NCI-H446 treated with DMSO at 0.1 percent for 48 hours (cell line): ENCODE results near the gene TRIM23.
A peak's percentile ranks its signal among the peaks of the same experiment; 100 is the strongest.

Source experiments
- DNase-seq: peaks from one replicate; lab custom pipeline; 2025; lab: John Stamatoyannopoulos, UW

The TRIM23 gene

DNA sequence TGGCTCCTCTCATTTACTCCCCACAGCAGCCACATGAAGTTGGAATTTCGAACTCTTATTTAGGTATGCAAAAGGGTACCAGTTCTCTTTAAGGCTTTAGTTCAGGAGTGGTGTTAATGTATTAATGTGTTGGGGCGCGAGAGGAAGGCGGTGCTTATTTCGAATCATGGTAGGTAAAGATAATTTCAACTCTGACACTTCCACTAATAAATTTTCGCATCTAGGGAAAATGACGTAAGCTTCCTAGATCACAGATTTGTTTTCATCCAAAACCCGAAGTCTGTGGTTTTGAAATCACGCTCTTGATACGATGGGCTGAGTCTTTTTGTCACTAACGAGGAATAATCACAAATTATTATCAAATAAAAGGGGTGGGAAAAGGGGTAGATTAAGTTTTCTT is 60.4 kb downstream of the TRIM23 start:
- no peak for DNase-seq

DNA sequence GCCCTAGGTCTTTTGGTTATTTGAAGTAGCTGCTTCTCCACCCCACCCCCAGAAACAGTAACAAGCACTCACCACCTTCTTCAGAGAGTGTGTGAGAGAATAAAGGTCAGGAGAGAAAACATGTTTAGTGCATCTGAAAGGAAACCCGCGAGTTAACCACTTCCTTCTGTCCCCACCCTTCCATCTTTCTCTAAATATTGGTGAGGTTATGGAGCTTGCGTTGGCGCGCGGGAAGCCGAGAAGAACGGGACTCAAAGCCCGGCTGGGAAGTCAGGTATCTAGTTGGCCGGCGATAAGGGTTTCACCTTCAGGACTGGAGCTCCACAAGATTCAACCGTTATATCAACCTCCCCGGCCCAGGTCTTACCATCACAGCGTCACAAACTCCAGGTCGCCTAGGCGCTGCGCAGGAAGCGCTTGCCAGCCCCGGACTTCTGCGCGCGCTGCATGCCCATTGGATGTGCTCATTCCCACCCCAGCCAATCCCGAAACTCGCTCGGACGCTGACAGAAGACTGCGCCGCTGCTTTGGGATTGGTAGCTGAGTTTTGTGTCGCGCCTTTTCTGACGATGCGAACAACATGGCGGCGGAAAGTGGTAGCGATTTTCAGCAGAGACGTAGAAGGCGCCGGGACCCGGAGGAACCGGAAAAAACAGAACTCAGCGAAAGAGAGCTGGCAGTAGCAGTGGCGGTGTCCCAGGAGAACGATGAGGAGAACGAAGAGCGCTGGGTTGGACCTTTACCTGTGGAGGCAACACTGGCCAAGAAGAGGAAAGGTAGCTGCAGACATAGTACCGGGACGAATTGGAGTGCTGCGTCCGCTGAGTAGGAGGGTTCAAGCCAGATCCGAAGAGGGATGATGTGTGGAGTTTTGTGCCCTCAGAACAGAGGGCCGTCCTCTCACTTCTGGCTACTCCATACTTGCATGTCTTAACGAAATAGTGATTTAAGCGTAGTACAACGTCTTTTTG is 61.1 kb downstream of the TRIM23 start, which contains the start of the genes CENPK and PPWD1:
TSS of gene CENPK (minus strand) at position 438 of the 971 bp plus-strand sequence. CDS start 8,261 bp downstream, outside the sequence.
TSS of gene PPWD1 (plus strand) at position 566 of the 971 bp plus-strand sequence. CDS start at position 581, 15 bp downstream.
- DNase-seq: peak; percentile 86

DNA sequence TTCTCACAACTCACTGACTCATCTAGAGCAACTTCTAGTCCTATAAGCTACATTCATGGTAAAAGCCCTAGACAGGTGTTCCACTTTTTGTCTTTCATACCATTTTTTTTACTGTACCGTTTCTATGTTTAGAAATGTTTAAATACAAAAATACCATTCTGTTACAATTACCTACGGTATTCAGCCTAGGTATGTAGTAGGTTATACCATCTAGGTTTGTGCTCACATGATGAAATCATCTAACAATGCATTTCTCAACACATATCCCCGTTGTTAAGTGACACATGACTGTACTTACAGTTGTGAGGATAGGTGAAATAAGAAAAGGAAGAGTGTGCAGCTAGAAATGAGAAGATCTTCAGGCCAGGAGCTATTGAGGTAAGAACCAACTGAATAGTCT is 67.4 kb downstream of the TRIM23 start:
- no peak for DNase-seq

DNA sequence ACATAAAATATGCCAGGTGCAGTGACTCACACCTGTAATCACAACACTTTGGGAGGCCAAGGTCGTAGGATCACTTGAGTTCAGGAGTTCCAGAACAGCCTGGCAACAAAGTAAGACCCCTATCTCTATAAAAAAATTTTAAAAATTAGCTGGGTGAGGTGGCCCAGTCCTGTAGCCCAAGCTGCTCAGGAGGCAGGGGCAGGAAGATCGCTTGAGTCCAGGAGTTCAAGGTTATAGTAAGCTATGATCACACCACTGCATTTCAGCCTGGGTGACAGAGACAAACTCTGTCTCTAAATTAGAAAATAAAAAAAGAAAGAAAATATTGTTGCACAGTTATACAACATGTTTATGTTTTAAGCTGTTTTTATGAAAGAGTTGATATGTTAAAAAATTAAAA is 68.0 kb downstream of the TRIM23 start:
- DNase-seq: no peak

DNA sequence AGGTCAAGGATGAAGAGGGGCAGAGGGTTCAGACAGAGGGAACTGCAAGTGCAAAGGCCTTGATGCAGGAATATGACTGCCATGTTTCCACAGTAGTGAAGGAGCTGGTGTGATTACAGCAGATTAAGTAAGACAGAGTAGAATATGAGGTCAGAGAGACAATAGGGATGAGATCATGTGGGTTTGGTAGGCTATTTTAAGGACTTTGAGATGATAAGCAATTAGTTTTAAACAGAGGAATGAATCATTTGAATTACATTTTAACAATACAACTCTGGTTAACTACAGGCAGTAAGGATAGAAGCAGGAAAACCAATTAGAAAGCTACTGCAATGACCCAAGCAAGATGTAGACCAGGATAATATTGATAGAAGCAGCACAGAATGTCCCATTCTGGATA is 68.8 kb downstream of the TRIM23 start:
- no peak for DNase-seq

DNA sequence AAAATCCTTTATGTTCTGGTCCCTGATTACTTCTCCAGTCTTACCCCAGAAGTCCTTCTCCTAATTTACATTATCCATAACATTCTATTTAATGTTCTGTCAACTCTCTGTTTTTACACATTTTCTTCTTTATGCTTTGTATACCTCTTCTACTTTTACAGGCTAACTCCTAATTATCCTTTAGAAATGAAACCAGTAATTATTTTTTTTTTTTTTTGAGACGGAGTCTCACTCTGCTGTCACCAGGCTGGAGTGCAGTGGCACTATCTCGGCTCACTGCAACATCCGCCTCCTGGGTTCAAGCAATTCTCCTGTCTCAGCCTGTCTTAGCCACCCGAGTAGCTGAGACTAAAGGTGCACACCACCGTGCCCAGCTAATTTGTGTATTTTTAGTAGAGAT is 70.2 kb downstream of the TRIM23 start:
- no peak for DNase-seq

DNA sequence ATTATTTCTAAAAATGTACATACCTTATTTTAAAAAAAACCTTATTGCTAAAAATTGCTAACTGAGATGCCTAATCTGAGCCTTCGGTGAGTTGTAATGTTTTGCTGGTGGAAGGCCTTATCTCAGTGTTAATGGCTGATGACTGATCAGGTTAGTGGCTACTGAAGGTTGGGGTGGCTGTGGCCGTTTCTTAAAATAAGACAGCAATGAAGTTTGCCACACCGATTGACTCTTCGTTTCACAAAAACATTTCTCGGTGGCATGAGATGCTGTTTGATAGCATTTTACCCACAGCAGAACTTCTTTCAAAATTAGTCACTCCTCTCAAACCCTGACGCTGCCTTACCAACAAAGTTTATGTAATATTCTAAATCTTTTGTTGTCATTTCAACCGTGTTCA is 75.9 kb downstream of the TRIM23 start:
- no peak for DNase-seq

DNA sequence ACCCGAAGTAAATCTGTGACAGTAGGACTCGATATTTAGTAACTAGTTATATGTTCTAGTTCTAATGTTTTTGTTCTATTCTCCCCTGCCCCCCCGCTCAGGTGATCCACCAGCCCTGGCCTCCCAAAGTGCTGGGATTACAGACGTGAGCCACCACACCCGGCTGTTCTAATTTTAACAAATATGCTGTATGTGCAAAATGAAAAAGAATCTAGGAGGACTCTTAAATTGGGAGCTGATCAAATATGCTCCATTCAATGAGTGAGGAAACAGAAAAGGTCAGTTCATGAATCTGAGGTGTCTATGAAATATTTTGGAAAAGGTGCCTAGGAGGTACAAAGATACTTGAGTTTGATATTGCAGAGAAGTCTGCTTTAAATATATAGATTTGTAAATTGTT is 78.0 kb downstream of the TRIM23 start:
- no peak for DNase-seq

DNA sequence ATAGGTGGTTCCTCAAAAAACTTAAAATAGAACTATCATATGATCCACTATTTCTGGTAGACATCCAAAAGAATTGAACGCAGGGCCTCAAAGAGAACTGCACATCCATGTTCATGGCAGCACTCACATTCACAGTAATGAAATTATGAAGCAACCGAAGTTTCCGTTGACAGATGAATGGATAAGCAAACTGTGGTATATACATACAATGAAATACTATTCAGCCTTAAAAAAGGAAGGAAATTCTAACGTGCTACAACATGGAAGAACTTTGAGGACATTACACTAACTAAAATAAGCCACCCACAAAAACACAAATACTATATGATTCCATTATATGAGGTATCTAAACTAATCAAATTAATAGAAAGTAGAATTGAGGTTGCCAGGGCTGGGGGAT is 79.7 kb downstream of the TRIM23 start:
- DNase-seq: no peak

DNA sequence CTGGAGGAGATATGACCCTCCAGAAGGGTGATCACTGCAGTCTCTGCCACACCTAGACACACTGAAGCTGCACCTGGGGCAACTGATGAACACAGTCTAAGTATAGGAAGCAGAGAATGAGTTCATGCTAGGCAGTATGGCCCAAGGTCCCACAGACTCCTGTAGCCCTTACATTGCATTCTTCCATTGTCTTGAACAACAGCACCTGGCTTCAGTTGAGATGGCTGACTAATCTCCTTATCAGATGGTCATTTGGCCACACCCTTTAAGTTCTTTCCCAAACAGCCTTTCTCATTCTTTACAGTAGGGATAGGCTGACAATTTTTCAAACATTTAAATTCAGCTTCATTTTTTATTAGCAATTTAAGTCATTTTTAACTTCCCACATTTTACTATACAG is 84.3 kb downstream of the TRIM23 start:
- no peak for DNase-seq
